Measurements from ENCODE around the gene TRIM71.

TRIM71 gene

GRCh38 chr3:32862247-32862935 lies 44.6 kb downstream of the TRIM71 start:
- H3K36me3 Mint-ChIP-seq, result no peaks in the 10 kb centered on the region
- no peak for ATAC-seq
- peaks cover 12% of the 10 kb centered on the region for H3K27me3 Mint-ChIP-seq
- no peak overlapping the region for H3K27ac Mint-ChIP-seq
- H3K4me1 Mint-ChIP-seq, result no peaks in the 10 kb centered on the region
- no peaks in the 10 kb centered on the region for H3K9me3 Mint-ChIP-seq
- H3K4me3 Mint-ChIP-seq, result no peak overlapping the region

- Mint-ChIP-seq H3K9me3 (no peaks in the 10 kb centered on the region), H3K36me3 (no peaks in the 10 kb centered on the region), H3K4me1 (no peaks in the 10 kb centered on the region), H3K4me3 (no peak overlapping the region), H3K27ac (no peak overlapping the region), H3K27me3 (peaks cover 12% of the 10 kb centered on the region)
- no peak for ATAC-seq
Measured at GRCh38 chr3:32862936-32863487, 45.2 kb downstream of the TRIM71 start.

GRCh38 chr3:32865383-32865782 lies 47.6 kb downstream of the TRIM71 start:
- Mint-ChIP-seq H3K36me3 (no peaks in the 10 kb centered on the region), H3K4me3 (no peak overlapping the region), H3K27ac (no peak overlapping the region), H3K4me1 (no peaks in the 10 kb centered on the region), H3K9me3 (no peaks in the 10 kb centered on the region), H3K27me3 (peaks cover 12% of the 10 kb centered on the region)
- no peak for ATAC-seq

GRCh38 chr3:32866533-32866932 lies 48.7 kb downstream of the TRIM71 start:
- H3K27ac Mint-ChIP-seq, result no peak overlapping the region

GRCh38 chr3:32867954-32868353 lies 50.2 kb downstream of the TRIM71 start:
- Mint-ChIP-seq H3K36me3 (no peaks in the 10 kb centered on the region), H3K27ac (no peak overlapping the region), H3K4me3 (no peak overlapping the region), H3K4me1 (no peaks in the 10 kb centered on the region), H3K9me3 (no peaks in the 10 kb centered on the region), H3K27me3 (peaks cover 12% of the 10 kb centered on the region)
- ATAC-seq, result no peak

More at GRCh38 chr3:32866533-32866932, 48.7 kb downstream of the TRIM71 start:
- Mint-ChIP-seq H3K4me1 (no peaks in the 10 kb centered on the region), H3K9me3 (no peaks in the 10 kb centered on the region), H3K4me3 (no peak overlapping the region), H3K36me3 (no peaks in the 10 kb centered on the region), H3K27me3 (peaks cover 12% of the 10 kb centered on the region)
- no peak for ATAC-seq

GRCh38 chr3:32868719-32869512 lies 51.1 kb downstream of the TRIM71 start:
- Mint-ChIP-seq H3K36me3 (no peaks in the 10 kb centered on the region), H3K27ac (no peak overlapping the region), H3K4me1 (no peaks in the 10 kb centered on the region), H3K27me3 (peaks cover 12% of the 10 kb centered on the region), H3K9me3 (no peaks in the 10 kb centered on the region), H3K4me3 (no peak overlapping the region)
- ATAC-seq, result no peak

GRCh38 chr3:32869513-32870047 lies 51.8 kb downstream of the TRIM71 start:
- no peaks in the 10 kb centered on the region for H3K9me3 Mint-ChIP-seq
- peaks cover 12% of the 10 kb centered on the region for H3K27me3 Mint-ChIP-seq
- H3K36me3 Mint-ChIP-seq, result no peaks in the 10 kb centered on the region
- H3K27ac Mint-ChIP-seq, result no peak overlapping the region
- H3K4me3 Mint-ChIP-seq, result no peak overlapping the region
- no peak for ATAC-seq
- no peaks in the 10 kb centered on the region for H3K4me1 Mint-ChIP-seq

GRCh38 chr3:32870373-32871095 lies 52.7 kb downstream of the TRIM71 start:
- Mint-ChIP-seq H3K27me3 (peaks cover 13% of the 10 kb centered on the region), H3K9me3 (no peaks in the 10 kb centered on the region), H3K36me3 (no peaks in the 10 kb centered on the region), H3K4me1 (no peaks in the 10 kb centered on the region), H3K27ac (no peak overlapping the region), H3K4me3 (no peak overlapping the region)
- ATAC-seq, result no peak

GRCh38 chr3:32871273-32871672 lies 53.5 kb downstream of the TRIM71 start:
- Mint-ChIP-seq H3K9me3 (no peaks in the 10 kb centered on the region), H3K4me3 (no peak overlapping the region), H3K36me3 (no peaks in the 10 kb centered on the region), H3K4me1 (no peaks in the 10 kb centered on the region), H3K27me3 (peaks cover 14% of the 10 kb centered on the region), H3K27ac (no peak overlapping the region)
- no peak for ATAC-seq

- Mint-ChIP-seq H3K4me3 (no peak overlapping the region), H3K9me3 (no peaks in the 10 kb centered on the region), H3K4me1 (no peaks in the 10 kb centered on the region), H3K36me3 (no peaks in the 10 kb centered on the region), H3K27ac (no peak overlapping the region), H3K27me3 (peaks cover 16% of the 10 kb centered on the region)
- no peak for ATAC-seq
Measured at GRCh38 chr3:32872487-32873382, 54.9 kb downstream of the TRIM71 start.

- Mint-ChIP-seq H3K9me3 (no peaks in the 10 kb centered on the region), H3K4me3 (no peak overlapping the region), H3K27ac (no peak overlapping the region), H3K36me3 (no peaks in the 10 kb centered on the region), H3K4me1 (no peaks in the 10 kb centered on the region), H3K27me3 (peaks cover 21% of the 10 kb centered on the region)
- ATAC-seq, result no peak
Measured at GRCh38 chr3:32873531-32874130, 55.8 kb downstream of the TRIM71 start.

GRCh38 chr3:32876920-32877319 lies 59.1 kb downstream of the TRIM71 start:
- Mint-ChIP-seq H3K27ac (no peak overlapping the region), H3K36me3 (no peaks in the 10 kb centered on the region), H3K9me3 (no peaks in the 10 kb centered on the region), H3K27me3 (peaks cover 27% of the 10 kb centered on the region), H3K4me3 (no peak overlapping the region), H3K4me1 (no peaks in the 10 kb centered on the region)
- no peak for ATAC-seq

GRCh38 chr3:32877598-32877997 lies 59.8 kb downstream of the TRIM71 start:
- no peaks in the 10 kb centered on the region for H3K9me3 Mint-ChIP-seq
- no peak overlapping the region for H3K27ac Mint-ChIP-seq

GRCh38 chr3:32880225-32880624 lies 62.4 kb downstream of the TRIM71 start:
- no peaks in the 10 kb centered on the region for H3K9me3 Mint-ChIP-seq
- H3K27ac Mint-ChIP-seq, result no peak overlapping the region
- no peaks in the 10 kb centered on the region for H3K36me3 Mint-ChIP-seq
- no peak overlapping the region for H3K4me3 Mint-ChIP-seq
- peaks cover 11% of the 10 kb centered on the region for H3K4me1 Mint-ChIP-seq
- peaks cover 28% of the 10 kb centered on the region for H3K27me3 Mint-ChIP-seq
- ATAC-seq, result no peak

More at GRCh38 chr3:32877598-32877997, 59.8 kb downstream of the TRIM71 start:
- Mint-ChIP-seq H3K4me1 (peaks cover 3% of the 10 kb centered on the region), H3K36me3 (no peaks in the 10 kb centered on the region), H3K27me3 (peaks cover 28% of the 10 kb centered on the region), H3K4me3 (no peak overlapping the region)
- ATAC-seq, result no peak
